CD4-positive, alpha-beta T cell treated with Interferon alpha-2 for 1 hour (primary cell): ENCODE results near the gene KRTAP10-2.

ENCODE experiments used
- DNase-seq, 2 donors: peaks; one replicate each; pipeline ENCODE4 v3.0.0-alpha.2; 2020 to 2022

Gene KRTAP10-2

DNA sequence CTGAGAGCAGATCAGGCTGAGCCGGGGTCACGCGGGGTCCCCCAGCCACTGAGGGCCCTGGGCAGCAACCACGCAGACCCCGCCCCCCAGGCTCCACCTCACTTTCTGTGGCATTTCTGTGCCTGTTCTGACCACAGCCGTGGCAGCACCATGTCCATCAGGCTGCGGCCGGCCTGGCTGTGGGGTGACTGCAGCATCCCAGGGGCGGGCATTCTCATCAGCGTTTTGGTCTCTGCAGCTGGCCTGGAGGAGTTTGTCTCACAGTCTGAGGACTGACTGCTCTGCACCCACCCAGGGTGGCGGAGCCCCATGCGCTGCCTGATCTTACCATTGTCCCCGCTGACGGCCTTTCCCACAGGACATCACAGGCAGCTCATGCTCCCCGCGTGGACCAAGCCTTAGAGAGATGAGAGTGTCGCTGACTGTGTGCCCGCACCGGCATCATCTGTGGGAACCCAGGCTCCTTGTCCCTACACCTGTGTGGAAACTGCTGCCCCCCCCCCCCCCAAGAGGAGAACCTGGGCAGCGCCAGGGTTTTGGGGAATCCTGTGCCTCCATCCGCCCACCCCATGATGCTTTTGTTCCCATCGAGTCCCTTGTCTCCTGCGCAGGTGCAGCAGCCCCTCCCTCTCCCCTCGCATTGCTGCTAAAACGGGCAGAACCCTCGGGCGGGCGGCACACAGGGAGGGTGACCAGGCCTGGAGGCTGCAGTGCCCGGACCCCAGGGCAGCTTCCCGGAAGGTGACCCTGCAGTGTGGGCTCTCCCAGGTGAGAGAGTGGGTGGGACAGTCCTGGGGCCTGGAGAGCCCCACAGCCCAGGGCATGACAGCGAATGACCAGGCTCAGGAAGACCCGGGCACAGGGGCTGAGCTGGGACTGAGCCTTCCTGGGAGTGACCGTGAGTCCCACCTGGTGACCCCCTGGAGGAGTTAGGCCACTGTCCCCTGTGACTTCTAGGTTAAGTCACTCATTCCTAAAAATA, 13.1 kb downstream of the KRTAP10-2 start:
- no peak for DNase-seq

DNA sequence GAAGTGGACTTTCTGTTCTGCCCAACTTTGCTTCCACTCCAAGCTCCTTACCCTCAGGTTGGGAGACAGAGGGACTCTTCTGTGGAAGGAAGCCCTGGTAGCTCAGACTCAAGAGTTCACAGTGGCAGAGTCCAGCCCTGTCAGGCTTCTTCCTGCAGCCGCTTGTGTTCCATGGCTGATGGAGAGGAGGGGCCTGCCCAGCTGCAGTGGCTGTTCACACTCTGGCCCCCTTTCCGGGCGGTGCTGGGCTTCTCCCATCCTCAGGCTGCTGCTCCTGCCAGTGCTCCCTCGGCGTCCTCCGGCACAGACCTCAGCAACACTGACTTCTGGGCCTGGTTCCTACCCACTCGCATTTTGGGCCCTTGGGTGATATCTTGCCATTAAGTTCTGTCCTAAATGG, 15.3 kb downstream of the KRTAP10-2 start:
- no peak for DNase-seq

DNA sequence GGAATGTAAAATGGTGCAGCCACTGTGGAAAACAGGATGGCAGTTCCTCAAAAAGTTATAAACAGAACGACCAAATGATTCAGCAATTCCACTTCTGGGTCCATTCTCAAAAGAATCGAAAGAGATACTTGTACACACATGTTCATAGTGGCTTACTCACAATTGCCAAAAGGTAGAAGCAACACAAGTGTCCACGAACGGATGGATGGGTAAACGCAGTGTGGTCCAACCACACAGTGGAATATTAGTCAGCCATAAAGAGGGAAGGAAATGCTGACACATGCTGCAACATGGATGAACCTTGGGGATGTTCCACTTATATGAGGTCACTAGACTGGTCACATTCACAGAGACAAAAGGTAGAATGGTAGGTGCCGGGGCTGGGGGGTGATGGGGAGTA, 16.6 kb downstream of the KRTAP10-2 start:
- no peak for DNase-seq

DNA sequence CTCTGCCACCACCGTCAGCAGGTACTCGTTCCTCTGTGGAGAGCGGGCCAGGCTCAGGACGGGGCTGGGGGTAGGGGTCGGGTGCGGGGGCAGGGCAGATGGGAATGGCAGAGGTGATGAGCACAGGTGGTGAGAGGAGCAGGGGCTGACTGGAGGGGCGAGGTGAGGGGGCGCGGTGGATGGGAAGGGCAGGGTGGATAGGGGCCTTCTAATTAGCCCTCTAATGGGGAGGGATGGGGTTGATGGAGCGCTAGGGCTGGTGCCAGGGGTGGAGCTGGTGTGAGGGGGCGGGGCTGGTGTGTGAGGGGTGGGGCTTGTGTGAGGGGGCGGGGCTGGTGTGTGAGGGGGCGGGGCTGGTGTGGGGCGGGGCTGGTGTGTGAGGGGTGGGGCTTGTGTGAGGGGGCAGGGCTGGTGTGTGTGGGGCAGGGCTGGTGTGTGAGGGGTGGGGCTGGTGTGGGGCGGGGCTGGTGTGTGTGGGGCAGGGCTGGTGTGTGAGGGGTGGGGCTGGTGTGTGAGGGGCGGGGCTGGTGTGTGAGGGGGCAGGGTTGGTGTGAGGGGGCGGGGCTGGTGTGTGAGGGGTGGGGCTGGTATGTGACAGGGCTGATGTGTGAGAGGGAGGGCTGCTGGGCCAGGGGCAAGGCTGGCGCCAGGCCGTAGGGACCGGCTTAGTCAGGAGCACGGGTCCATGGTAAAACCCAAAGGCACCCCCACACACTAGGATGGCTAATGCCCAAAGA, 17.2 kb downstream of the KRTAP10-2 start:
- no peak for DNase-seq

DNA sequence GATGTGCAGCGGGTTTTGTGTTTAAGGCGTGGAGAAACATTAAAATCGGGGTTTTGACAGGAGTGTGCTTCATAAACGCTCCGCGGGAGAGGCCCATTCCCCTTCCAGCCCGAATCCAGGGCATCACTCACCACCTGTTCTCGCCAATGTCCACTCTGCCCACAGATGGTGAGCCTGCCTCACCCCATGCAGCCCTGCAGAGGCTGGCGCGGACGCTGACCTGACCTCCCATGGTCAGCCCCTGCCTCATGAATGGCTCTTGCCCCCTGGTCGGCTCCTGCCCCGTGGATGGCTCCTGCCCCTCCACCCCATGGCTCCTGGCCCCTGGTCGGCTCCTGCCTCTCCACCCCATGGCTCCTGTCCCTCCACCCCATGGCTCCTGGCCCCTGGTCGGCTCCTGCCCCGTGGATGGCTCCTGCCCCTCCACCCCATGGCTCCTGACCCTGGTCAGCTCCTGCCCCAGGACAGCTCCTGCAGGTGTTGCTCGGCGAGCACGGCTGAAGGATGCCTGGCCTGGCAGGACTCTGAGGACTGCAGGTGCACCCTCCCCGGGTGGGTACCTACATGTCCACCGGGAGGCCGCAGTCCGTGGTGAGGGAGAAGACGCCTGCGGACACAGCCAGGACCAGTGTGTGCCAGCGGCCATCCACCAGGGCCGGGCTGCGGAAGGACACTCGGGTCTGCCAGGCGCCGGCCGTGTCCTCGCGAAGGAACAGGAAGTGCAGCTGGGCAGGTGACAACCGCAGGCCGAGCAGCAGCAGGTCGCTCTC, 18.0 kb downstream of the KRTAP10-2 start:
- no peak for DNase-seq

DNA sequence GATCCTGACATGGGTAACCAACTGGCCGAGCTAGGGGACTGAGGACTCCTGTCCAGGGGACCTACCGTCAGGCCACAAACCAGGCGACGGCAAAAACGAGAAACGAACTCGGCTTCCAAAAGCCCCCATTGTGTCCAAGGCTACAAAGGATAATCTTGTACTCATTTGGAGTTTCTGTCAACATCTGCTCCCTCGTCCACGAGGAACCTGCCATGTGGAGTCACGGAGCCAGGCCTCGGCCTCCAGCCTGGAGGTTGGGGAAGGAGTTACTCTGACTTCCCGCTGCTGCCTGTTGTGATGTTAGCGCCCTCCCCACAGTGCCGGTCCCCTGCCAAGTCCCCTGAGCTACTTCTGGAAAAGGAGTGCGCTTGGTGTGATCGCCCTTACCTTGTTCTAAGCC, 18.6 kb downstream of the KRTAP10-2 start:
- no peak for DNase-seq

DNA sequence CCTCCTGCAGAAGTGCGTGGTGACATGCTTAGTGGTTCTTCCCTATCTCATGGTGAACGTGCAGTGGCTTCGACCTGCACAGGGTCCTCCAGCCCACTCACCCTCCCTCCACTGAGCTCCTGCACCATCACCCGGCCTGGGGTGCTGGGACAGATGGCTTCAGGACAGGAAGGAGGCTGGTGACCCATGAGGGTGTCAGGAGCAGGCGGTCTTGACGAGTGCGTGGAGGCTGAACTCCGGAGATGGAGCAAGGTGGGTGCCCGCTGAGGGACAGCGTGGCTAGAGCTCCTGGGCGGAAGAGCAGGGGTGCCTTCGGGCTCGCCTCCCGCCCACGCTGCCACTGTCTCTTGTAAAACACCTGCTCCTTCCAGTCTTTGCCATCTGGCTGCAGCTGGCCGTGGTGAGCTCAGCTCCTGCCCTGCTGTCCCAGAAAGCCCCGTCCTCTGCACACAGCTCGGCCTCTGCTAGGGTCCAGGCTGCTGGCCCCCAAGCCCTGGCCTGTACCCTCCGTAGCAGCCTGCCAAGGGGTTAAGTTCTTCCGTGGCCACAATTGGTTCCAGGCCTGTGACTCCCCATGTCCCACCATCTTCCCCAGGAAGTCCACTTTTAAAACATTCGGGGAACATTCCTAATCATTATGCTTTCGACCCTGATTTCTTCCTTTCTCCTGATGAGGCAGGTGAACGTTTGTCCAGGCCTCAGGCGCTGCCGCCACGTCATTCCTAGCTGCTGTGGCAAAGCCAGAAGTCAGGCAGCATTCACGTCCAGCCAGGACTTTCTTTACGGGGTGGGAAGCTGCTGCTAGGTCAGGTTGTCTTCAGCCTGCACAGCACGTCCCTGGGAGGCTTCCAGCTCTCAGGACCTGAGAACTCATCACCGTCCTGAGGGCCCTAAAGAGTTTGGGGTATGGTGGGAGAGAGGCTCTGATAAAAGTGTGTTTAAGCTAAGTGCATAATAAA, 19.4 kb downstream of the KRTAP10-2 start:
- DNase-seq: no peak

DNA sequence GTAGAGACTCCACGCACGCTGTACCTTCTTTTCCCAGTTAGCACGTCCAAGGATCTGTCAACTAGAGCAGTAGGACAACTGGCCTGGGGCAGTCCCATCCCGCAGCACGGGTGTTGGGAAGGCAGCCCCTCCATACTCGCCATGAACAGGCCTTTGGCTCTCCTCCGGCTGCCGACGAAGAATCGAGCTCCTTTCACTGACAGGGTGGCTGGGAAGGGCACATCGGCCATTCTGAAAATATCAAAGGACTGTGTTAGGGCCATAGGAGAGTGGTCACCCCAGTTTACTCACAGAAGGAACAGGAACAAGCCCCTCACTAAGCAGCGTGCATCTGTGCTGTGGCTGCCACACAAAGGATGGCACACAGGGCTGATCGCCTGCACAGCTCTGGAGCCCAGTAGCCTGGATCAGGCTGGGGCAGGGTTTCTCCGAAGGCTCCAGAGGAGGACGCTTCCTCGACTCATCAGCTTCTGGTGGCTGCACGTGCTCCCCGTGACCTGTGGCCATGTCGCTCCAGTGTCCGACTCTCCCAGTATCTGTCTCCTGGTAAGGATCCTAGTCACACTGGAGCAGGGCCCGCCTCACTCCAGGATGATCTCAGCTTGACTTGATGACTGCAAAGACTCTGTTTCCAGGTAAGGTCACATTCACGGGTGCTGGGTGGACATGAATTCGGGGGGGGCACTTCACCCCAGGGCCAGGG, 20.3 kb downstream of the KRTAP10-2 start:
- no peak for DNase-seq

DNA sequence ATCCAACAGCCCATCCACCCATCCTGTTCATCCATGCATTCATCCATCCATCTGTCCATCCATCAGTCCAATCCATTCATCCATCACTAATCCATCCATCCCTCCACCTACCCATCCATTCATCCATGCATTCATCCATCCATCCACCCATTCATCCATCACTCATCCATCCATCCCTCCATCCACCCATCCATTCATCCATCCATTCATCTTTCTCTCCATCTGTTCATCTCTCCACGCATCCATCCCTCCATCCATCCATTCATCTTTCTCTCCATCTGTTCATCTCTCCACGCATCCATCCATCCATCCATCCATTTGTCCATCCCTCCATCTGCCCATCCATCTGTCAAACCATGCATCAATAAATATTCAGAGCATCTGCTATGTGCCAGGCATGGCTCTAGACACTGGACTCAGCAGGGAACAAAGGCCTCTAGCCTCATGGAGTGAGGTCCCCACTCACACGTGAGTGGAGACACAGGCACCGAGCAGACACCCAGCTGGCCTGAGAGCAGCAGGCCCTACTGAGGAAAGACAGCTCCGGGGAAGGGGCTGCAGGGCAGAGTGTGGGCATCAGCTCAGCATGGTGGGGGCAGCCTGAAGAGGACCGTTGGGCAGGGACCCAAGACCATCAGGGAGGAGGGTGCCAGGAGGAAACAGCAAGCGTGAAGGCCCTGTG, 20.9 kb downstream of the KRTAP10-2 start:
- no peak for DNase-seq

DNA sequence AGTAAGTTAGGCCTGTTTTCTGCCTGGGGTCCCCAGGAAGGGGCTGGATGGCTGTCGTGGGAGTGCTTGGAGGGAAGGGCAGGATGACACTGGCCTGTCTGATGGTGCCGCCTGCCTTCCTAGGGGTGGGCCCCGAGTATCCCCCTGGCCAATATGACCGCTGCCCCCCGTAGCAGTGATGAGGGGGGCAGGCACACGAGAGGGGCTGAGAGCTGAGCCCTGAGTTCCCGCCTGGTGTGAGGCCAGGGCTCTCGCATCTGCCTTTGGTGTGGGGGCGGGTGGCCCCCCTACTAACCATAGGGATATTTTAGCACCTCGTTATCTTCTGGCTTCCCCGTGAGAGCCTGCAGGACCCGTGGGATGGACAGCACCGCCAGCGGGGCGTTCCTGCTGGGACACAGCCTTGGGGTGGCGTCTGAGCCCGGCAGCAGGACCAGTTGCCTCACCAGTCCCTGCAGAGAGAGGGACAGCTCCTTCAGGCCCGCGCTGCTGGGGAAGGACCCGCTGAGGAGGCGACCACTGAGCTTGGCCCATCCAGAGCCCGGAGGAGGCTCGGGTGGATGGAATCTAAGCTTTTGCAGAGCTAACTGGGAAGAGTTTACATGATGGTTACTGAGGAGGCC, 21.7 kb downstream of the KRTAP10-2 start:
- DNase-seq: no peak

DNA sequence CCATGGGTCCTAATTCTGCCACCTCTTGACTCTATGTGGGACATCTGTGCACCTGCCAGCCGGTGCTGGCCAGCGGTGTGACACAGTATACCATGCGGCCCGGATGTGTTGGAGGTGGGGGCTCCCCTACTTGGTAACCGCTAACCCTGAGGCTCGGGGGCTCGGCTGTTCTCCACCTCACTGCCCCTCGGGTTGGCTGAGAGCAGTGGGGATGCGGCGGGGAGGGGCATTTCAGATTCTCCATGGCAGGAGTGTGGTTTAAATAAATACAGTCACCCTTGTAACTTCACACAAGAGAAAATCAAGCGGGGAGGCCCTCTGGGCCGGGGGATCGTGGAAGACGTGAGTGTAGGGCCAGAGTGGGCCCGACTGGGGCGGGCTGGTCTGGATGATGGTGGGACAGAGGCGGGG, 22.3 kb downstream of the KRTAP10-2 start:
- no peak for DNase-seq

DNA sequence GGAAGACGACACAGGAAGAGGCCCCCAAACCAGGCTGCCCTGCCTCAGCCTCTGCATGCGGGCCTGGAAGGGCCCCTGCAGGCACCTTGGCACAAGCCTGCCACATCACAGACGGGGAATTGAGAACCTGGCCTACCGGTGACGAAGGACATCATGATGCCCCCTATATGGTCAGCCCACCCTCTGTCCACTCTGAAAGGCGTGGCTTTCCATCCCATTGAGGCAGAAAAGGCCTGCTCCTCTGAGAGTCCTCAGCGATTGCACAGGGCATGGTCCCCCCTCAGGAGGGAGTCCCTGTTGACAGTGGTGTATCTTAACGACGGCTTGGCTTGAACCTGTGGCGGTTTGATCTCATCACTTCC, 22.7 kb downstream of the KRTAP10-2 start:
- DNase-seq: no peak

DNA sequence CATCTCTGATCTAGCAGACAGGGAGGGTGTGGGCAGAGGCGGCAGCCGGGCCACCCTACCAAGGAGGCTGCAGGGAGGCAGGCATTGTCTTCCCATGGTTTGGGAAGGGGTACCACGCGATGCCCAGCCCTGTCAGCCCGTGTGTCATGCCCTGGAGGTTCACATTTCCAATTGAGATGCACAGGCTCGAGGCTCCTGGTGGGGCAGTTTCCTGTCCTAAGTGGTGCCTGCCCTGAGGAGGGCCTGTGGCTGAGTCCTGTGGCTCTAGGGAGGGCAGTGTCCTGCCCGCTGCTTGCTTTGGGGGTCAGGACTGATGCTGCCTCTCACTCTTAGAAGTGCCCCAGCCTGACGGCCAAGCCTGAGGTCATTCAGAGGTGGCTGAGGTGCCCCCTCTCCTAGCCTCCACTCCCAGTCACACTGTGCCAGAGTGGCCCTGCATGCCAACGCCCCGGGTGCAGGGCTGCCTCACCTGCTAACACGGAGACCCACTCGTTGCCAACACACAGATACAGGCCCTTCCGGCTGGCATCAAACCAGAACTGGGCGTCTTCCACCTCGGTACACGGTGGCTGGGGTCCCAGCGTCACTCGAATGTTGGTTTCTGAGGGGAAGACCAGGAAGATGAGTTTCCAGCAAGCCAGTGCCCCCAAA, 23.2 kb downstream of the KRTAP10-2 start:
- no peak for DNase-seq

DNA sequence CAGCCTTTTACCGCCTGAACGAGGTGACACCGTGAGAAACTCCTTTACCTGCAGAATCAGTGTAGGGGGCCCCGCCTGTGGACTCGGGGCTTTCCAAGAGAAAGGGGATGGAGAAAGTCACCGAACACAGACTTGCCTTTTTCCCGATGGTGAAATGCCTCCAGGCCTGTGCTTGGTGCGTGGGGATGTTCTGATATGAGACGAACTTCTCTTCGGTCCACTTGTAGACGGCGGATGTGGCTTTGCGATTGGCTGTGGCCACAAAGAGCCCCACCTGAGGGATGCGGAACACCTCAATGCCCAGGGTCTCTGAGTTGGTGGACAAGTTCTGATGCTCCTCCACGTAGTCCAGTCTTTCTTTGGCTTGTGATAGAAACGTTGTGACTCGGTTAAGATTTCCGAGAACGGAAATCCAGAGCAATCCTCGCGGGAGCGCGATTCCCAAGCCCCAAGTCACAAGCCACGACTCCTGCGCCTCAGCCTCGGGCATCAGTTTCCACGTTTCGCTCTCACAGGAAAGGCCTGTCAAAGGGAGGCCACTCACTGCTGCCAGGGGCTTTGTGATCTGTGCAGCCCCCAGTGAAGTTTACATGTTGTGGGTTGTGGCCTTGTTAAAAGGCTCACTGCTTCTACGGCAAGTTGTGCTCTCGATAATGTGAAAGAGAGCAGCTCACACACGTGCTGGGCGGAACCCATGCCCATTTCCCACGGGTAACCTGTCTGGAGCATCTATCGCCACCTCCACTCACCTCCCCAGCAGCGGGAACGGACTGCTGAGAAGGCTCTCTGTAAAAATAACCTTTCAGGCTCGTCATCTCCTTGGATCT, 23.9 kb downstream of the KRTAP10-2 start:
- no peak for DNase-seq

DNA sequence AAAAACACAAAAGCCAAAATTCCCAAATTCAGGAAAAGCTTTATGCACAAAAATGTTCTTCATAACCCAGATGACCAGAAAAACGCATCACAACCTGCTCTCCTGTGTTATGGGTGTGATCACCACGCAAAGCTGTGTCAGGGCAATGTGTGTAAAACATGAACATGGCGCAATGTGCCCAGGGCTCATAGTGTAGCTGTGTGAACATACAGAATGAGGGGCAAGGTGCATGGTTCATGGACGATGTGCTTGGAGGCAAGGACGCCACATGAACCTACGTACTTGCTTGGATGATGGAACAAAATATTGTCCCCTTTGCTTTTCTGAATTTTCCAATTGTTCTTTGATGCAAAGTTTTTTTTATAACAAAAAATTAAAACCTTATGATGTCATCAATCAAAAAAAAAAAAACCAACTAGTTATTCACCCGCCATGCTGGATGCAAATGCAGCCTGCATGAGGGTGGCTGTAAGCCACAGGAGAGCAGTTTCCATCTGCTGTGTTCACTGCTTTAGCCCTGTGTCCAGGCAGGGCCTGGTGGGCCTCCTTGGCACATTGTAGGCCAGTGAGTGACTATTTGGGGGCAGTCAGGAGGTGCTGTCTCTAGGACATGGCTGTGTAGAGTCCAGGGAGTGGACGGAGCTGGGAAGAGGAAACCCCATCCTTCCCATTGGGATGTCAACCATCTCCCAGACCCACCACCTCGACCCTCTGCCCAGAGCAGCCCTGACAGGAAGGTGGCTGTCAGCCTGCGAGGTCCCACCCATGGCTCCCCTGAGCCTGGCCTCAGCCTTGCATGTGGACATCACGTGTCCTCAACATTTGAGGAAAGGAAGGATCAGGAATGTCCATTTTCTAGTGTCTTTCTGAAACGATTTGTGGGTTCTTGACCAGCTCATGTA, 25.0 kb downstream of the KRTAP10-2 start:
- no peak for DNase-seq

DNA sequence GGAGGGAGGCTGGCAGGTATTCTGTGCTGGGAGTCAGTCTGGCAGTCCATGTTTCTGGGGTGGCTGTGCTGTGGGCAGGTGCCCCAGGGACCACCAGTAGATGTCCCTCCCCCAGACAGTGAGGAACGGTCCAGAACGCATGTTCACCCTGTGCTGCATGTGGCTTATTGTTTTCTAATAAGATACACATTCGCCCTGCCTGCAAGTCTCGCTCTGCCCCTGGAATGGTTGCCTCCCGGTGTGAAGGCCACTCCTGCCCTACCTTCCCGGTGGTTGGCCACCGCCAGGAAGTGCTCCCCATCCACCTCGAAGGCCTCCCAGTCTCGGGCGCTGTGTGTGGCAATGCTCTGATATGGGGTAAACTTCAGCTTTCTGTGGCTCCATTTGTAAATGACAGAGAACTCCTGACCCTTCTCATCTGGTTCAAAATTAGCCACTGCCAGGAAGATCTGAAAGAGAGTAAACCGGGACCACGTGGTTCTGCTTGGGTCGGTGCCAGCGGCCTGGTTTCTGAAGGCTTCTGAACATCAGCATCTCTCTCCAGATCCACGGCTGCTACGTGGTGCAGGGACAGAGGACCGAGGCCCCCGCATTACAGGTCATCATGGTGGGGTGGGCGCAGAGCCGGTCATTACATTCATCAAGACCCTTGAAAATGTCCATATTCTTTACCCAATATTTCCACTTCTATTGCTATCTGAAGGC, 25.8 kb downstream of the KRTAP10-2 start:
- DNase-seq: no peak
